Measurements from ENCODE around the gene MNX1. TPM values are rescaled to one million over a fixed set of nuclear protein-coding genes. Genes with fewer than 3 reads are reported as not detected.

The MNX1 gene
- total and polyA plus RNA-seq, 2 of the 4 experiments (the other 2 are of a cell fraction): not detected

DNA sequence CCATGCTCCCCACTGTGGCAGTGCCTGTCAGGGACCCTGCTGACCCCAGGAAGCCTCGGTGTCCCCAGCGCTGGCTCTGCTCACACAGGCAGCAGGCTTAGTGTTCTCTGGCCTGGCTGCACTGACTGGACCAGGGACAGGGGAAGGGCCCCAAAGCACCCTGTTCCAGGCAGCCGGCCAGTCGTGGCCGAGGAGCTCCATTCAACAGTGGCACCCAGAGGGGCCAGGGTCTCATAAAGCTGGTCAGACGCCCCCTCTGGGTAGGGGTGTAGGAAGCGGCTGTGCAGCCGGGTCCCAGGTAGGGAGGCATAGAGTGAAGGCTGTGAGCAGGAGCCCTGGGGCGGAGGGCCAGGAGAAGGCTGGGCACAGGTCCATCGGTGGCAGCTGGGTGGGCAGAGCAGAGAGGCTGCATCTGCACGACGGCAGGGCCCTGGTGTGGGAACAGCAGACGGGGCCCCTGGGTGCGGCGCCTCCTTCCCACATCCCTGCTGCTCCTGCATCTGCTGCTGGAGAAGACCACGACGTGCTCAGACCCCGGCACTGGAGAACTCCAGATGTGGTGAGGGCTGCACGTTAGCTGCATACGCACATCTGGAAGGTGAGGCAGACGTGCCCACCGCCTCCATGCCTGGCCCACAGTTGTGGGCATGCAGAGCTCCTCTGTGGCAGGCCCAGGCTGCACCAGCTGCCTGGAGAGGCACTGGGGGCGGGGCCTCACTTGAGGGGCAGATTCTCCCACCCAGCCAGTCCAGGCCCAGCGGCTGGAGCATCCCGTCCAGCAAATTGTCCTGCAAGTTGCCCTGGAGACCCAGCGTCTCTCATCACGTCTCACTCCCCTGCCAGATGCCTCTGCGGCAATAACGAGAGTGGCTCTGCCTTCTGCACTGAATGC, 25.1 kb downstream of the MNX1 start:
- H2AFZ ChIP-seq (replicated peaks; ENCODE audit: low read length, poor library complexity): no peak overlapping the region
- no peak overlapping the region for H2BK120ac ChIP-seq (ENCODE audit: low read depth, low read length)
- in situ Hi-C loops (cut with MboI; ENCODE audit: low sequenced_read_pairs) (no loop called here), intact Hi-C loops (cut with micrococcal nuclease) (no loop called here), dilution Hi-C loops (cut with HindIII; ENCODE audit: low sequenced_read_pairs, unreplicated experiment) (no loop called here)
- H3K23ac ChIP-seq (ENCODE audit: low read depth, low read length): no peak overlapping the region
- peak overlapping the region; percentile 16 for H2AK9ac ChIP-seq (replicated peaks; ENCODE audit: low read depth, low read length, poor library complexity)
- ATAC-seq (ENCODE audit: low read depth) (no peak), DNase-seq (no peak)
- no peak overlapping the region for H3K56ac ChIP-seq (ENCODE audit: extremely low read depth, insufficient read depth, low read length)
- H3K4ac ChIP-seq (ENCODE audit: low read depth, low read length): no peak overlapping the region
- 82% methylated on average over 9 of the region's 29 CpGs; no CpG with 5 or more reads in 1 of the 2 experiments for WGBS, 2 experiments (ENCODE audit: extremely low coverage in 2 of 2, insufficient read length in 1 of 2)
- H3K36me3 ChIP-seq (ENCODE audit: control insufficient read depth, insufficient read depth, low read length): no peaks in the 10 kb centered on the region
- no peak overlapping the region for H4K5ac ChIP-seq (ENCODE audit: low read depth, low read length)
- CTCF ChIA-PET: interaction anchor here (0.7 kb wide), 1 partner anchor 85 kb away, joined by 5 read pairs; no protein-coding TSS in a partner anchor
- POLR2A ChIA-PET (ENCODE audit: unreplicated experiment): no interaction called here
- H4K20me1 ChIP-seq (ENCODE audit: insufficient read depth, low read length): no peaks in the 10 kb centered on the region
- H3K9me3 ChIP-seq (ENCODE audit: control insufficient read depth, insufficient read depth, low read length): no peaks in the 10 kb centered on the region
- H3K18ac ChIP-seq (ENCODE audit: low read depth, low read length): no peak overlapping the region
- H3K79me1 ChIP-seq (ENCODE audit: low read depth in 1 of 2, low read length in 2 of 2): no peaks in the 10 kb centered on the region
- H3K9me1 ChIP-seq (ENCODE audit: insufficient read depth, low read length): no peaks in the 10 kb centered on the region
- no peak overlapping the region for H3K14ac ChIP-seq (replicated peaks; ENCODE audit: low read depth, low read length)
- H4K91ac ChIP-seq (ENCODE audit: insufficient read depth, low read depth, low read length): no peak overlapping the region
- no peak overlapping the region for H3K27ac ChIP-seq (ENCODE audit: insufficient read depth, low read length)
- TF ChIP-seq SMC3 (IDR thresholded peaks at IDR 0.05; ENCODE audit: low read depth, low read length) (no peak), CHD1 (IDR thresholded peaks at IDR 0.05; ENCODE audit: low read depth, low read length) (no peak), MXI1 (IDR thresholded peaks at IDR 0.05; ENCODE audit: borderline replicate concordance, low read depth, low read length) (no peak), CEBPB (IDR thresholded peaks at IDR 0.05; ENCODE audit: low read depth, low read length) (no peak), RCOR1 (IDR thresholded peaks at IDR 0.05; ENCODE audit: insufficient replicate concordance, low read length) (no peak), MAZ (IDR thresholded peaks at IDR 0.05; ENCODE audit: borderline replicate concordance, low read depth, low read length) (no peak), NFE2L2 (IDR thresholded peaks at IDR 0.05; ENCODE audit: low read depth, low read length) (no peak), POLR2A (IDR thresholded peaks at IDR 0.05; ENCODE audit: low read depth, low read length) (no peak), FOS (IDR thresholded peaks at IDR 0.05; ENCODE audit: low read depth, low read length) (no peak), RAD21 (IDR thresholded peaks at IDR 0.05; ENCODE audit: low read length) (no peak), RFX5 (IDR thresholded peaks at IDR 0.05; ENCODE audit: low read depth, low read length) (no peak), MAFK (IDR thresholded peaks at IDR 0.05; ENCODE audit: low read depth, low read length) (no peak)
- TF ChIP-seq, protein P1, sequence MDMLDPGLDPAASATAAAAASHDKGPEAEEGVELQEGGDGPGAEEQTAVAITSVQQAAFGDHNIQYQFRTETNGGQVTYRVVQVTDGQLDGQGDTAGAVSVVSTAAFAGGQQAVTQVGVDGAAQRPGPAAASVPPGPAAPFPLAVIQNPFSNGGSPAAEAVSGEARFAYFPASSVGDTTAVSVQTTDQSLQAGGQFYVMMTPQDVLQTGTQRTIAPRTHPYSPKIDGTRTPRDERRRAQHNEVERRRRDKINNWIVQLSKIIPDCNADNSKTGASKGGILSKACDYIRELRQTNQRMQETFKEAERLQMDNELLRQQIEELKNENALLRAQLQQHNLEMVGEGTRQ (IDR thresholded peaks at IDR 0.05; ENCODE audit: low read depth, low read length): no peak
- TF ChIP-seq, protein P2, sequence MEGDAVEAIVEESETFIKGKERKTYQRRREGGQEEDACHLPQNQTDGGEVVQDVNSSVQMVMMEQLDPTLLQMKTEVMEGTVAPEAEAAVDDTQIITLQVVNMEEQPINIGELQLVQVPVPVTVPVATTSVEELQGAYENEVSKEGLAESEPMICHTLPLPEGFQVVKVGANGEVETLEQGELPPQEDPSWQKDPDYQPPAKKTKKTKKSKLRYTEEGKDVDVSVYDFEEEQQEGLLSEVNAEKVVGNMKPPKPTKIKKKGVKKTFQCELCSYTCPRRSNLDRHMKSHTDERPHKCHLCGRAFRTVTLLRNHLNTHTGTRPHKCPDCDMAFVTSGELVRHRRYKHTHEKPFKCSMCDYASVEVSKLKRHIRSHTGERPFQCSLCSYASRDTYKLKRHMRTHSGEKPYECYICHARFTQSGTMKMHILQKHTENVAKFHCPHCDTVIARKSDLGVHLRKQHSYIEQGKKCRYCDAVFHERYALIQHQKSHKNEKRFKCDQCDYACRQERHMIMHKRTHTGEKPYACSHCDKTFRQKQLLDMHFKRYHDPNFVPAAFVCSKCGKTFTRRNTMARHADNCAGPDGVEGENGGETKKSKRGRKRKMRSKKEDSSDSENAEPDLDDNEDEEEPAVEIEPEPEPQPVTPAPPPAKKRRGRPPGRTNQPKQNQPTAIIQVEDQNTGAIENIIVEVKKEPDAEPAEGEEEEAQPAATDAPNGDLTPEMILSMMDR (conservative IDR thresholded peaks at IDR 0.05; ENCODE audit: low read depth, low read length): no peak
- peaks cover 5% of the 10 kb centered on the region; the same call in 1 of the 2 replicates for H3K27me3 ChIP-seq (ENCODE audit: control insufficient read depth, insufficient read depth, low read length)
- no peak overlapping the region for H2BK5ac ChIP-seq (ENCODE audit: low read depth, low read length, poor library complexity, severe bottlenecking)
- H3K9ac ChIP-seq (ENCODE audit: low read depth, low read length): no peak overlapping the region
- H3K4me1 ChIP-seq (ENCODE audit: control insufficient read depth, insufficient read depth, low read length): no peaks in the 10 kb centered on the region
- no peak overlapping the region for H2BK20ac ChIP-seq (ENCODE audit: low read depth, low read length)
- no TSS peak for BruUV-seq (replicated peaks)
- H4K8ac ChIP-seq (ENCODE audit: low read depth in 2 of 2, low read length in 2 of 2): no peak overlapping the region
- H3K4me3 ChIP-seq (ENCODE audit: insufficient read depth, low read depth, low read length): no peak overlapping the region
- no peak overlapping the region for H2BK15ac ChIP-seq (ENCODE audit: low read depth, low read length)
- no peak overlapping the region for H3K4me2 ChIP-seq (ENCODE audit: low read depth, low read length)
- no peak overlapping the region for H2AK5ac ChIP-seq (ENCODE audit: low read depth, low read length)

Data from IMR-90 (cell line).